NCI-H1092 treated with DMSO at 0.1 percent for 48 hours (cell line): ENCODE results near the gene CDR2L.
"Not testable (repeated sequence)": the region's sequence is repeated elsewhere in the genome, so short reads cannot be mapped to it uniquely, and the experiment has no call there.

ENCODE experiments used
- DNase-seq: peaks from one replicate; lab custom pipeline; 2025; lab: John Stamatoyannopoulos, UW

The CDR2L gene

DNA sequence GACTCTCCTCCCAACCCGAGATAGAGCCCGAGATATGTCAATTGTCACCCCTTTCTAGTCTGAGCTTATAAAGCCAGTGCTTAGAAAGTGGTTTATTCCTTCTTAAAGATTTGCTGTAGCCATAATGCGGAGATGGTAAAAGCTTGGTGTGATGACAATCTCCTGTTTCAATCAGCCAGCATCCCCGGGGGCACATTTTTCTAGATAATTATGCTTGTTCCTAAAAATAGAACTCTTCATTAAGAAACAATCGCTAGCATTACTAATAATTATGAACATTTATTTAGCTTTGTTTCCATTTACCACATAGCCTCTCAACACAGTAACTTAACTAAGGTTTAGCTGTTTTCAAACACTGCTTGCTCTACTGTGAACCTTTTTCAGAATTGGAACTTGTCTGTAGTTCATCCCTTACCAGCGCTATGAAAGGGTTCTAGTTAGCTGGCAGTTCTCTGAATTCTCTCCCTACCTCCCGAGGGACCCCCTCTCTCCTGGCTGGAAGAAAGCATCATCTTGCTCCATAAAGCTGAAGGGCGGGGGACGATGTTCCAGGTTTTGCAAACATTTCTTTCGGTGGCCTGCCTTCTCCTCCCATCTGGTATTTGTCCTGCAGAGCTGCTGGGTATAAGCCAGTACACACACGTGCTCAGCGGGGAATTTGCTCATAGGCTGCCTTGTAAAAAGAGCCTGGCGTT is 24.1 kb downstream of the CDR2L start:
- peak; percentile 45 for DNase-seq

- no peak for DNase-seq
These were observed 24.6 kb downstream of the CDR2L start for GRCh38 chr17:75012096-75012345.

- DNase-seq: peak; percentile 85
These were observed 25.1 kb downstream of the CDR2L start, which contains the start of gene MRPL58 for GRCh38 chr17:75012346-75013091. Gene MRPL58, plus strand, starts transcription at chr17:75012670. Its CDS starts 17 bp downstream, at chr17:75012687.

DNA sequence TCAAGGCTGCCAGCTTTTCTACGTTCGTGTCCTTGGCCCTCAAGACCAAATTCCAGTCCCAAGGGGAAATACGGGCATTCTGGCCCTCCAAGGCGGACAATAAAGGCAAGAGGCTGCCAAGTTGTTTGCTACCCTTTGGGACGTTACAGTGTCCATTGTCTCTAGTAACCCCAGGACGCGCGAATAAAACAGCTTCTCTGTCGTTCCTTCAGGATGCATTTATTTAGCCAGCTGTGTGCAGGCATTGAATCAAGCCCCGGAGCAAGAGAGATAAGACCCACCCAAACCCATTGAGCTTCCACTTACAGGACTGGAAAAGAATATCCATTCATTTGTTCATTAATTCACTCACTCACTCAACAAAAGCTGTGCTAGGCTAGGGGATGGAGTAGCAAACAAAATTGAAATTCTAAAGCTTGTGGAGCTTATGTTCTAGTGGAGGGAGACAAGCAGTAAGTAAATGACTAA is 25.7 kb downstream of the CDR2L start:
- no peak for DNase-seq

DNA sequence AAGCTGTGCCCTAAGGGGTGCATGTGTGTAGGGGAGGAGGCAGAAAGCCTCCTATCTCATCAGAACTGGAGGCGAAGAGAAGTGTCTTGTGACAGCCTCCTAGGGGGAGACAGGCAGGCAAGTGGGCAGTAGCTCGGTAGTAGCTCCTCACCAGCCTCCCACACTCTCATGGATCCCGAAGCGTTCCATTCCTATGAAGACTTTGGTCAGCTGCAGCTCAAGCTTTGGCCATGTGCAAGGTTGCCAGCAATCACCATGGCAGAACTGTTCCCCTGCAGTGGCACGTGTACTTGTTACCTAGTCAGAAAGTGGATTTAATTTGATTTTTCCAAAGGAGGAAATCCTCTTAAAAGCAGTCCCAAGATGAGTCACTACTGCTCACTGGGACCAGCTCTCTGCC is 31.7 kb downstream of the CDR2L start:
- no peak for DNase-seq

GRCh38 chr17:75019710-75020109 is 32.3 kb downstream of the CDR2L start:
- DNase-seq: no peak

- DNase-seq: no peak
These were observed 33.1 kb downstream of the CDR2L start for GRCh38 chr17:75020331-75021110.

DNA sequence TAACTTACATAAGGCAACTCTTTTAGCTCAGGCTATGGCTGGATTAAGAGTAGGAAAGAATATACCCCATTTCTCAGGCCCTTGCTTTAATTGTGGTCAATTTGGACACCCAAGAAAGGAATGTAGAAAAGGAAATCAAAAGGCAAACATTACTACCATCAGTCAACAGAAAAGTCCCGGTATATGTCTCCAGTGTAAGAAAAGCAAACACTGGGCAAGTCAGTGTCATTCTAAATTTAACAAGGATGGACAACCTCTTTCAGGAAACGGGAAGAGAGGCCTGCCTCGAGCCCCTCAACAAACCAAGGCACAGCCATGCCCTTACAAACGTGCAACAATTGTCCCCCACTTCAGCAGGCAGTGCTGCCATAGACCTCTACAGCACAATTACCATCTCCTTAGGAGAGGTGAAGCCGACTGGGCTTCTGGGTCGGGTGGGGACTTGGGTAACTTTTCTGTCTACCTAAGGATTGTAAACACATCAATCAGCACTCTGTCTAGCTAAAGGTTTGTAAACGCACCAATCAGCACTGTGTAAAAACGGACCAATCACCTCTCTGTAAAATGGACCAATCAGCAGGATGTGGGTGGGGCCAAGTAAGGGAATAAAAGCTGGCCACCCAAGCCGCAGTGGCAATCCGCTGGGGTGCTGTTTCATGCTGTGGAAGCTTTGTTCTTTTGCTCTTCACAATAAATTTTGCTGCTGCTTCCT is 37.4 kb downstream of the CDR2L start:
- no peak for DNase-seq

- not testable (repeated sequence) for DNase-seq
These were observed 37.9 kb downstream of the CDR2L start for GRCh38 chr17:75025398-75025734.

DNA sequence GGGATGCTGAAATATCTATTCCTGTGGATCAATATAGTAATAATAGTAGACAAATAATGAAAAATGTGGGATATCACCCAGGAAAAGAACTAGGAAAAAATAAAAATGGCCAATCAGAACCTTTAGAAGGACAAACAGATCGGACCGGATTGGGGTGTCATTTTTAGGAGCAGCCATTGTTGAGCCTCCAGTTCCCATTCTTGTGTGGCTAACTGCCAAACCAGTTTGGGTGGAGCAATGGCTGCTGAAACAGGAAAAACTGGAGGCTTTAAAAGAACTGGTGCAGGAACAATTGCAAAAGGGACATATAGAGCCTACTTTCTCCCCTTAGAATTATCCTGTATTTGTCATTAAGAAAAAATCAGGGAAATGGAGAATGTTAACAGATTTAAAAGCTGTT is 39.2 kb downstream of the CDR2L start:
- DNase-seq: not testable (repeated sequence)

GRCh38 chr17:75030161-75030560 is 42.7 kb downstream of the CDR2L start:
- no peak for DNase-seq

GRCh38 chr17:75031972-75032719 is 44.7 kb downstream of the CDR2L start:
- DNase-seq: peak; percentile 61

- DNase-seq: peak; percentile 53
These were observed 45.4 kb downstream of the CDR2L start for GRCh38 chr17:75032720-75033280.

GRCh38 chr17:75033346-75034235 is 46.2 kb downstream of the CDR2L start:
- peak; percentile 89 for DNase-seq

DNA sequence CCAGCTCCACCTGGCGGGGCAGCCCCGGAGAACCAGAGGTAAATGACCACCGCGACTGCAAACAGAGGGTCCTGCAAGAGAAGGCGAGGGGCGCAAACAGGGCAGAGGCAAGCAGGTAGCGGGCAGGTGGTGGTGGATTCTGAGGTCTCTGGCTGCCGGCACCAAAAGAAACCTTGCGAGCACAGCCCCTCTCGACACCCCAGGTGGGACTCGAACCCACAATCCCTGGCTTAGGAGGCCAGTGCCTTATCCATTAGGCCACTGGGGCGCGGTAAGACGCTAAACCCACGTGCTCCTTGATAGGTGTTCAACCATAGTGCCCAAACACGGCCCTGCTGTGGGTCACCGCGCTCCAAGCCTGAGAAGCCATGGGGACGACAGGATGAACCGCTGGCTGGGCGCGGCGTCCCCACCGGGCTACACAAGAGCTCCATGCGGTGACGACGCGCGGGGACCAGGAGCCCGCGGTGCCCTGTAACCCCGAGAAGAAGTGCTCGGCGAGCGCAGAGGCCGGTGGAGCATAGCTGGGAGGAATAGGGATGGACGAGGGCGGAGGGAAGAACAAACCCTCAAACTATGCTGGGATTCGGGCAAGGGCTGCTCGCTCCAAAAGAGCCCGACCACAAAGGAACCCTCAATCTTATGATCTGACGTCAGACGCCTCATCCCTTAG is 46.9 kb downstream of the CDR2L start:
- peak; percentile 92 for DNase-seq

GRCh38 chr17:75036643-75037268 is 49.3 kb downstream of the CDR2L start:
- no peak for DNase-seq

DNA sequence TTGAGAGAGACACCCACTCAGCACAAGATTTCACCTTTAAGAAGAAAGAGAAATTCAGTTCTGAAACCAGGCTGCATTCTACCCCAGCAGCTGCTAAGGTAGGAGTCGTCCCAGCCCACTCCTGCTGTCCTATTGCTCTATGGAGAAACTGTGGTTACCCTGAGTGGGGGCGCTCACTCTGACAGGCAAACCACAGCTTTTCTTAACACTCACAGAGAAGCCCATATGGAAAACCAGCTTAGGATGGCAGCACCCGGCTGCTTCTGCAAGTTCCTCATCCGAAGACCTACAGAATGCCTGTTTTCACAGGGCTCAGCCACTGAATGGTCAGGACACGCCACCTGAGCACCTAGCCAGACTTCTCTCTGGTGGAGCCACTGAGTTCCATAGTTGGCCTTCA is 51.8 kb downstream of the CDR2L start:
- no peak for DNase-seq

DNA sequence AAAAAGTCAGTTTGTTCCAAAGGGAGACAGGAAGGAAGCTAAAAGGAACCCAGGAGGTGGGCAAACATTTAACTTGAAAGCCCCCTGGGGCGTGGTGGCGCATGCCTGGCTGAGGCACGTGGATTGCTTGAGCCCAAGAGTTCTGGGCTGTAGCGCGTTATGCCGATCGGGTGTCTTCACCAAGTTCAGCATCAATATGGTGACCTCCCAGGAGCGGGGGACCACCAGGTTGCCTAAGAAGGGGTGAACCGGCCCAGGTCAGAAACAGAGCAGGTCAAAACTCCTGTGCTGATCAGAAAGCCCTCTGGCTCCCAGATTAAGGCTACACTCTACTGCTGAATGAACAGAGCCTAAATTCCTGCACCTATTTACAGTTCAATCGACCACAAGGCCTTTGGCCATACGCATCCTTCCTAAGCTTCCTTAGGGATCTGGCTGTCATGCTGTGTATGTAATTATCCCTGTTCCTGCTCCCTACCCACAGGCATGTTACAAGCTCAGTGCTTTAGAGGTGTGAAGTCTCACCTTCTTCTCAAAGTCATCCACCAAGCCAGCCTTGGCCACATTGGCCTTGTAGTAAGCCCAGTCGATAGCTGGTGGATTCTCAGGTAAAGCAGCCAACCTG is 54.3 kb downstream of the CDR2L start:
- DNase-seq: no peak

DNA sequence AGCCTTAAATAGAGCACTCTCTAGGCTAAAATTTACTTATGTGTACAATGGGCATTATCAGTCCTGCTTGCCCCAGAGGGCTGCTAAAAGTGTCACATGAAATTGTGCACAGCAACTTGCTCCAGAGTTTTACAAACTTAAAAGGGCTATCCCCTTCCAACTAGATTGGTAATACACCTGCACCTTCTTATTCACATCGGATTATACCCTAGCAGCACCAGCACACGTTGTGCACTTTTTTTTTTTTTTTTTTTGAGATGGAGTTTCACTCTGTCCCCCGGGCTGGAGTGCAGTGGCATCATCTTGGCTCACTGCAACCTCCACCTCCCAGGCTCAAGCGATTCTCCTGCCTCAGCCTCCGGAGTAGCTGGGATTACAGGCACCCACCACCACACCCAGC is 56.4 kb downstream of the CDR2L start:
- not testable (repeated sequence) for DNase-seq
